Stimulated activated CD4-positive, alpha-beta T cell treated with anti-CD3 and anti-CD28 coated beads, Interleukin-2, amount 100 ng/mL, for 24 hours (primary cell): Measurements from ENCODE around the gene SETDB2.

ENCODE experiments used
- DNase-seq, 2 donors: peaks; one replicate each; pipeline ENCODE4 v3.0.0-alpha.2; 2020

SETDB2 gene

GRCh38 chr13:49533591-49534269 is 89.7 kb downstream of the SETDB2 start:
- DNase-seq = no peak

GRCh38 chr13:49536144-49536873 is 92.2 kb downstream of the SETDB2 start:
- DNase-seq = no peak

- no peak for DNase-seq
Observed at GRCh38 chr13:49538404-49538803, 94.3 kb downstream of the SETDB2 start.

- DNase-seq = no peak
Observed at GRCh38 chr13:49539313-49539712, 95.2 kb downstream of the SETDB2 start.

GRCh38 chr13:49539746-49540145 is 95.7 kb downstream of the SETDB2 start:
- no peak for DNase-seq

- no peak for DNase-seq
Observed at GRCh38 chr13:49540552-49540951, 96.5 kb downstream of the SETDB2 start.

- no peak for DNase-seq
Observed at GRCh38 chr13:49543656-49544055, 99.6 kb downstream of the SETDB2 start.
